ENCODE measurements around the gene CTNNA3. TPM values are rescaled to one million over a fixed set of nuclear protein-coding genes. Genes with fewer than 3 reads are reported as not detected.
A peak's percentile ranks its signal among the peaks of the same experiment; 100 is the strongest.

Gene CTNNA3
- total RNA-seq, 6 experiments from 2014 or later: 0.19 to 3.6 (median 1.2) TPM

DNA sequence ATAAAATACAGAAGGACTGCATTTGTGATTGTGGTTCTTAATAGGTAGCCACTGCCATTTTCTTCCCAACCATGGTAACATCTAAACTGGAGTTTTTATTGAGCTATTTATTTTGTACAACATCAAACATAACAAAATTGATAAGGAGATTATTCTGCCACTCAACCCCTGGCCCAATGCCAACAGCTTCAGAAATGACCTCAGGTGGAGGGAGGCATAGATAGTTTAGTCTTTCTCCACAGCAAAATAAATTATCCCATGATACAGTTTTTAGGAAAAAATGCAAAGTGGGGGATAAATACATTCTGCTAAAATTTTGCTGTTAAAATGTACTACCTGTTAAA, 712.5 kb downstream of the CTNNA3 start:
- ATAC-seq (peak in 2 of 4 donors; percentile 44 to 72), DNase-seq (peak in 1 of 3 donors; percentile 24)
- Histone ChIP-seq H3K27me3 (no peaks in the 10 kb centered on the region), H3K9me3 (no peaks in the 10 kb centered on the region), H3K27ac (no peak overlapping the region), H3K4me1 (no peaks in the 10 kb centered on the region), H3K36me3 (no peaks in the 10 kb centered on the region), H3K4me3 (no peak overlapping the region)
- intact Hi-C loops (cut with DNase I): no loop called here
- no peak for TF ChIP-seq POLR2A (IDR thresholded peaks at IDR 0.05)

GRCh38 chr10:66982792-66983474, 713.1 kb downstream of the CTNNA3 start:
- H3K4me1 ChIP-seq: no peaks in the 10 kb centered on the region
- ATAC-seq (no peak), DNase-seq (no peak)
- H3K27me3 ChIP-seq: no peaks in the 10 kb centered on the region
- TF ChIP-seq, protein P1, sequence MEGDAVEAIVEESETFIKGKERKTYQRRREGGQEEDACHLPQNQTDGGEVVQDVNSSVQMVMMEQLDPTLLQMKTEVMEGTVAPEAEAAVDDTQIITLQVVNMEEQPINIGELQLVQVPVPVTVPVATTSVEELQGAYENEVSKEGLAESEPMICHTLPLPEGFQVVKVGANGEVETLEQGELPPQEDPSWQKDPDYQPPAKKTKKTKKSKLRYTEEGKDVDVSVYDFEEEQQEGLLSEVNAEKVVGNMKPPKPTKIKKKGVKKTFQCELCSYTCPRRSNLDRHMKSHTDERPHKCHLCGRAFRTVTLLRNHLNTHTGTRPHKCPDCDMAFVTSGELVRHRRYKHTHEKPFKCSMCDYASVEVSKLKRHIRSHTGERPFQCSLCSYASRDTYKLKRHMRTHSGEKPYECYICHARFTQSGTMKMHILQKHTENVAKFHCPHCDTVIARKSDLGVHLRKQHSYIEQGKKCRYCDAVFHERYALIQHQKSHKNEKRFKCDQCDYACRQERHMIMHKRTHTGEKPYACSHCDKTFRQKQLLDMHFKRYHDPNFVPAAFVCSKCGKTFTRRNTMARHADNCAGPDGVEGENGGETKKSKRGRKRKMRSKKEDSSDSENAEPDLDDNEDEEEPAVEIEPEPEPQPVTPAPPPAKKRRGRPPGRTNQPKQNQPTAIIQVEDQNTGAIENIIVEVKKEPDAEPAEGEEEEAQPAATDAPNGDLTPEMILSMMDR (IDR thresholded peaks at IDR 0.05): no peak
- TF ChIP-seq POLR2A (IDR thresholded peaks at IDR 0.05): no peak
- WGBS (ENCODE audit: insufficient coverage, low coverage, low lambda C conversion rate, missing lambda C conversion rate): 38% methylated on average over 6 of the region's 6 CpGs
- H3K4me3 ChIP-seq: no peak overlapping the region
- no peaks in the 10 kb centered on the region for H3K36me3 ChIP-seq
- intact Hi-C loops (cut with DNase I): no loop called here
- H3K9me3 ChIP-seq: no peaks in the 10 kb centered on the region
- no peak overlapping the region for H3K27ac ChIP-seq

DNA sequence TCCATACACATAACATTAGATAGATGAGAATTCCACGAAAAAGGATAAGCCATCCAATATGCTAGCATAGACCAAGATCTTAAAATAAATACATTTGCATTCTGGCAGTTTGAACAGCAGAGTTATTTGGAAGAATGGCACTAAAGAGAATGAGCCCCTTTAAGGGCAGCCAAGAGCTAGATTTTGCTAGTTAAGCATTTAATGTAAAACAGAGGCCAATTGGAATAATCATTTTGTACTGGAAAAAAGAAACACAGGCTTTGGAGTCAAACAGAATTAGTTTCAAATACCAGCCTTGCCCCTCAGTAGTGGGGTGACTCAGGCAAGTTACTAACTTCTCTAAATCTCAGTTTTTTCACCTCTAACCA, 714.0 kb downstream of the CTNNA3 start:
- ATAC-seq: no peak
- DNase-seq: no peak
- H3K36me3 ChIP-seq: no peaks in the 10 kb centered on the region
- H3K4me1 ChIP-seq: no peaks in the 10 kb centered on the region
- intact Hi-C loops (cut with DNase I): no loop called here
- 89% methylated on average over 1 of the region's 1 CpG for WGBS (ENCODE audit: insufficient coverage, low coverage, low lambda C conversion rate, missing lambda C conversion rate)
- H3K27me3 ChIP-seq: no peaks in the 10 kb centered on the region
- no peak overlapping the region for H3K4me3 ChIP-seq
- no peaks in the 10 kb centered on the region for H3K9me3 ChIP-seq
- H3K27ac ChIP-seq: no peak overlapping the region
- no peak for TF ChIP-seq POLR2A (IDR thresholded peaks at IDR 0.05)
- TF ChIP-seq, protein P1 (IDR thresholded peaks at IDR 0.05): no peak

- Histone ChIP-seq H3K27ac (no peak overlapping the region), H3K4me1 (no peaks in the 10 kb centered on the region), H3K36me3 (no peaks in the 10 kb centered on the region), H3K4me3 (no peak overlapping the region), H3K9me3 (no peaks in the 10 kb centered on the region), H3K27me3 (no peaks in the 10 kb centered on the region)
- 71% methylated on average over 3 of the region's 3 CpGs for WGBS (ENCODE audit: insufficient coverage, low coverage, low lambda C conversion rate, missing lambda C conversion rate)
- intact Hi-C loops (cut with DNase I): no loop called here
- no peak for ATAC-seq
- no peak for DNase-seq
- TF ChIP-seq POLR2A (IDR thresholded peaks at IDR 0.05): no peak
- TF ChIP-seq, protein P1 (IDR thresholded peaks at IDR 0.05): no peak
Measured at GRCh38 chr10:66981361-66982052, 714.5 kb downstream of the CTNNA3 start.

DNA sequence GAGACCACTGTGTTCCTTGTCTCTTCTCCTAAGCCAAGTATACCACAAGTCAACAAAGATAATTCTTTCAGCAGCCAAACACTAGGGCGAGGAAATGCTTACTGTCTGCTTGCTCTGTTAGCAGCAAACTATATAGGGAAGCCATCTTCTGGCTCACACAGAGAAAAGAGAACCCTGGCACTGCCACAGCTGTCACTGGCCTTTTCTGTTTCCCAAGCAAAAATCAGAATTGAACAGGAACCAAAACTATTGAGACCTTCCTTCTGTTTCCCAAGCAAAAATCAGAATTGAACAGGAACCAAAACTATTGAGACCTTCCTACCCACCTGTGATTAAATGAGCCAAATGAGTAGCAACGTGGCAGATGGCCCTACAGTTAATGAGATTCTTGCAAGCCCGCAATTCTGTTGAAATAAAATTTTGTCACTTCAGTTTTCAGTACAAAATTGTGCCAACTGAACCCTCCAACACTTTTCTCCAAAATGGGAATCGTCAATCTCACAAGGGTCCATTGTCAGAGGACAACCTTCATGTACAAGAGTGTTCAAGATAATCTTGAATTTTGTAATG, 715.7 kb downstream of the CTNNA3 start:
- WGBS (ENCODE audit: insufficient coverage, low coverage, low lambda C conversion rate, missing lambda C conversion rate): 71% methylated on average over 2 of the region's 4 CpGs
- Histone ChIP-seq H3K27me3 (no peaks in the 10 kb centered on the region), H3K4me3 (no peak overlapping the region), H3K27ac (no peak overlapping the region), H3K36me3 (no peaks in the 10 kb centered on the region), H3K9me3 (no peaks in the 10 kb centered on the region), H3K4me1 (no peaks in the 10 kb centered on the region)
- intact Hi-C loops (cut with DNase I): no loop called here
- TF ChIP-seq, protein P1 (IDR thresholded peaks at IDR 0.05): no peak
- TF ChIP-seq POLR2A (IDR thresholded peaks at IDR 0.05): no peak
- DNase-seq (no peak), ATAC-seq (no peak)

Data from right lobe of liver (tissue), 6 donors.